Fibroblast of the conjunctiva (primary cell): ENCODE data around the gene CDK12.
A peak's percentile ranks its signal among the peaks of the same experiment; 100 is the strongest.
"Not testable (repeated sequence)": the region's sequence is repeated elsewhere in the genome, so short reads cannot be mapped to it uniquely, and the experiment has no call there.

ENCODE experiments used
- DNase-seq: peaks from one replicate; pipeline ENCODE4 v3.0.0-alpha.2; 2010; ENCODE audit warnings: low read depth

Gene CDK12

DNA sequence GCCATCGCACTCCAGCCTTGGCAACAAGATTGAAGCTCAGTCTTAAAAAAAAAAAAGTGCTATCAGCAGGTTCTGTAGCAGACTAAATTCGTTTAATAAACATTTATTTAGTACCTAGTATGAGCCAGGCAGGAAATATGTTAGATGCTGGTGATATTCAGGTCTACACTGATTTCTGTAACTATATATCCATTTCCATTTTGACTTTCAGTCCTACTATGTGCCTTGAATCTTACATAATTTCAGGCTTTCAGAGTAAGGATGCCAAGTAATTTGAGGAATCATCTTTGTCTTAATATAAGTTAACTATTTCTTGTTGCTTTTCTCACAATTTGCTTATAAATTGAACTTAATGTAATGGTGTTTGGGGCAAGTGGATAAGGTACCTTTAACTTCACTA, 46.2 kb downstream of the CDK12 start:
- DNase-seq, result no peak

DNA sequence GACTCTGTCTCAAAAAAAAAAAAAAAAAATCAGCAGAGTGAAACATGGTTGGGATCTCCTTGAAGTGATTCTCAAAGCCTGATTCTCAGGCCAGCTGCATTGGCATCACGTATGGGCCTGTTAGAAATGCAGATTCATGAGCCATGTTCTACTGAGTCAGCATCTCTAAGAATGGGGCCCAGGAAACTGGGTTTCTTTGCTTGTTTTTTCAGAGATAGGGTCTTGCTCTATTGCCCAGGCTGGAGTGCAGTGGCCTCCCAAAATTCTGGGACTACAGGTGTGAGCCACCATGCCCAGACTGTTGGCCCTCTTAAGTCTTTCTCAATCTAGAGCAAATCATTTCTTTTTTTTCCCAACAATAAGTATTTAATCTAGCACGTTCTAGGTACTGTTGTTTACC, 47.7 kb downstream of the CDK12 start:
- DNase-seq, result no peak

- DNase-seq, result no peak
Measured at GRCh38 chr17:39513309-39513708, 52.0 kb downstream of the CDK12 start.

GRCh38 chr17:39513915-39514314, 52.6 kb downstream of the CDK12 start:
- no peak for DNase-seq

DNA sequence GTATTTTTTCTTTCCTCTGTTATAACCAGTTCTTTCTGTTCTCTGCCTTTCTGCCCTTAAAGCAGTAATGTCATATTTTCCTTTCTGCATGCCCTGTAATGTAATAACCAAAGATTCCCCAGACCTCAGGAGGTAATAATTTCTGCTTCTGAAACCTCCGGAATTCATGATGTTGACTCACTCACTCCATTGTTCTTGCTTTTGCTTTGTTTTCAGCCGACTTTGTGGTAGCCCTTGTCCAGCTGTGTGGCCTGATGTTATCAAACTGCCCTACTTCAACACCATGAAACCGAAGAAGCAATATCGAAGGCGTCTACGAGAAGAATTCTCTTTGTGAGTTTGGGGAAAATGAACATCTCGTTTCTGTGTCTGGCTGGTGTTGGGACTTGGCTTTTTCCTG, 55.9 kb downstream of the CDK12 start:
- no peak for DNase-seq

DNA sequence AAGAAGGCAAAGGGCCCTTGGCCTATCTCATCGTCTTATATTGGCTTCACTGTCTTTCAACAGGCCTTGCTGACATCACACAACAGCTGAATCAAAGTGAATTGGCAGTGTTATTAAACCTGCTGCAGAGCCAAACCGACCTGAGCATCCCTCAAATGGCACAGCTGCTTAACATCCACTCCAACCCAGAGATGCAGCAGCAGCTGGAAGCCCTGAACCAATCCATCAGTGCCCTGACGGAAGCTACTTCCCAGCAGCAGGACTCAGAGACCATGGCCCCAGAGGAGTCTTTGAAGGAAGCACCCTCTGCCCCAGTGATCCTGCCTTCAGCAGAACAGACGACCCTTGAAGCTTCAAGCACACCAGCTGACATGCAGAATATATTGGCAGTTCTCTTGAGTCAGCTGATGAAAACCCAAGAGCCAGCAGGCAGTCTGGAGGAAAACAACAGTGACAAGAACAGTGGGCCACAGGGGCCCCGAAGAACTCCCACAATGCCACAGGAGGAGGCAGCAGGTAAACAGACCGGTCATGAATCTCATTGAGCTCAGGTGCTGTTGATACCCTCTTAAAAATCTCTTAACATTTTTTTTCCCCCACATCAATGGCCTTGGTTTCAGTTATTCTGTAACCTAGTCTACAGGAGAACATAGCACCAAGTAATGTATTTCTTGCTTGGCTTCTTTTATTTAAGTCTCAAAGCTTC, 64.7 kb downstream of the CDK12 start:
- DNase-seq, result no peak

- no peak for DNase-seq
Measured at GRCh38 chr17:39527220-39527813, 66.0 kb downstream of the CDK12 start.

DNA sequence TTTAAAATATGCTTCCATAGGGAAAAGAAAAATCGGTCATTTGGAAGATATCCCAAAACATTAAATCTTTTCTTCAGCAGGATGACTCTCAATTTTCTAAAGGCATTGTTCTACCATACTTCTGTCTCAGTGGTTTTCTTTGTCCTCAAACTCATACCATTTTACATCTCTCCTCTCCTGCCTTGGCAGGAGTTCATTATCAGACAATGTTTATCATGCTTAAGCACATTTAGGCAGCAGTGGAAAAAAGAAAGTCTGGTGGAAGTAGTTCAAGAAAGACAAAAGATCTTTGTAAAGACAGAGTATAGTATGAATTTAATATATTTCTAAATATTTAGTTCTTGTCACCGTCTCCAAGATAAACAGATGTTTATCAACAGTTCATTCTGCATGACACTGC, 68.2 kb downstream of the CDK12 start:
- no peak for DNase-seq

- DNase-seq, result no peak
Measured at GRCh38 chr17:39530513-39530912, 69.2 kb downstream of the CDK12 start.

- no peak for DNase-seq
Measured at GRCh38 chr17:39531252-39531651, 70.0 kb downstream of the CDK12 start.

DNA sequence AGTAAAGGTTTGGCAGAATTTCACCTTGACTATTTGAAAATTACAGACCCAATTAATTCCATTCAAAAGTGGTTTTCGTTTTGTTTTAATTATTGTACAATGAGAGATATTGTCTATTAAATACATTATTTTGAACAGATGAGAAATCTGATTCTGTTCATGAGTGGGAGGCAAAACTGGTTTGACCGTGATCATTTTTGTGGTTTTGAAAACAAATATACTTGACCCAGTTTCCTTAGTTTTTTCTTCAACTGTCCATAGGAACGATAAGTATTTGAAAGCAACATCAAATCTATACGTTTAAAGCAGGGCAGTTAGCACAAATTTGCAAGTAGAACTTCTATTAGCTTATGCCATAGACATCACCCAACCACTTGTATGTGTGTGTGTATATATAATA, 72.6 kb downstream of the CDK12 start:
- no peak for DNase-seq

DNA sequence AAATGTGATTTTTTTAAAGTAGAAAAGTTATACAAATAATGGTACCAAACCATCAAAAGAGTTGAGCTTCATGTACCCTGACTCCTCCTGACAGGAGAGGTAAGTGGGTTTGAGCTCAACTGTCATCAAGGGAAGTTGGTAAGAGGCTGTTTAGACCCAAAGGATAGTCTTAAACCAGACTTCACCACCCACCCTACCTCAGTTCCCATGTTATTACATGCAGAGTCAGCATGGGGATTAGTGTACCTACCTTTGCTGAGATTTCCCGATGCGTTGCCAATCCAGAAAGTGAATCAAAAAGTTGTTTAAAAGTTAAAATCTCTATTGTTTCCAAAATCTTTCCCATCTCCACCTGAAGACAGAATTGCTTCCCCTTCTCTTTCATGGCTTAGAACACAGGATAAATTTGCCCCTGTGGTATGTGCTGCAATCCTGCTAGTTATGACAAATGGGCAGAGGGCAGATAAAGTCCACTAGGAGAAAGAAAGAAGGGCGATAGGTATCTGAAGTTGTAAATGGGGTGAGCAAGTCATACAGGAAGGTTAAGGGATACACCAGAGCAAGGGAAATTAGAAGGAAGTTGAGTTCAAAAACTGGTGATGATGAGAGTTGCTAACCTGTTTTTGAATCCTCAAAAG, 73.6 kb downstream of the CDK12 start:
- DNase-seq, result no peak

GRCh38 chr17:39536468-39536867, 75.2 kb downstream of the CDK12 start:
- no peak for DNase-seq

- not testable (repeated sequence) for DNase-seq
Measured at GRCh38 chr17:39537364-39537763, 76.1 kb downstream of the CDK12 start.

- no peak for DNase-seq
Measured at GRCh38 chr17:39538866-39539265, 77.6 kb downstream of the CDK12 start.

DNA sequence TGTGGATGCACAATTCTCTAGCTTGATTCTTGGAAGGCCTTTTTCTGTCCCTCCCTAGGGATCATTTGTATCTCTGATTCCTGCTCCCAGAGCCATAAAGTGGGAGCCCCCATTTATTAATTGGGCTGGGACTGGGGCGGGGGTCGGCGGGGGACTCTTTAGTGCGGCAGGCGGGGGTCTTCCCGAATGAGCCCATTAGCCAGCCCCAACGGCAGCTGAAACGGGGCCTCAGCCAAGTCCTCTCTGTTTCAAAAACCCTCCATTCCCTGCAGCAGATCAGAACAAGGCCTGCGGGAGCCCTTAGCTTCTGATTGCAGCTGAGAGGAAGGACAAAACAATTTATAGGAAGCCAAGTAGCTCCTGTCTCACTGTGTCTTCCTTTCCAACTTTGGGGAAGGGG, 79.3 kb downstream of the CDK12 start:
- DNase-seq, result no peak

DNA sequence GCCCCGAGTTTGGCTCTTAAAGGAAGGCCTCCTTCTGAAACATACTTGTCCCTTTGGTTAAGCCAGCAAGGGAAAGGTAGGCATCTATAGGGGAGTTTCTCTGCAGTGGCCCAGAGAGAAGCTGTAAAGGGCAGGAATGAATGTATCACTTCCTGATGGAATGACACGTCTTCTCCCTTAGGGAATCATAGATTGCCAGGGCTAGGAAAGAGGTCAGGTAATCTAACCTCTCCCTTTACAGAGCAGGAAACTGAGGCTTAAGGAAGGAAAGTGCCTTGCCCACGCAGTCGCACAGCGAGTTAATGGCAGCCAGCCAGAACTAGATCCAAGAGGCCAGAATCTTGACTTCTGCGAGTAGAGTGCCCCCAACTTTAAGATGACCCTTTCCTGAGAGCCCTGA, 80.4 kb downstream of the CDK12 start:
- DNase-seq, result no peak

- DNase-seq, result no peak
Measured at GRCh38 chr17:39543176-39543575, 81.9 kb downstream of the CDK12 start.

DNA sequence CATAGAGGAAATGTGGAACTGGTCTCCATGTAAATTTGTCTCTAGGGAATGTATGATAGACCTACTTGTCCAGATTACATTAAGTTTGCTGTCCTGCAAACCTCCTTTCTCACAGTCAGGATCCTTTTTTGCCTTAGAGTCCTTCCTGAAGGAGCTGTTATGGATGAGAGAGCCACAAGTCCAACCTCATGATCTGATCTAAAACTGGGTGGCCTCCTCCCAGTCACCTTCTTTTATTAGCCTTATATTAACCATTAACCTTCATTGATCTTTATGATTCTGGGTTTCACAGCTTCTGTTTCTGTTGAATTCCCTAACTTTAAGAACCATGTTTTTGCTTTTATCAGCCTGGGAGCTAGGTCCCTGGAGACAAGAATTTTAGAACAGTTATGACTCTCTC, 82.4 kb downstream of the CDK12 start:
- DNase-seq, result no peak

GRCh38 chr17:39544361-39544760, 83.1 kb downstream of the CDK12 start:
- not testable (repeated sequence) for DNase-seq

- peak; percentile 13 for DNase-seq
Measured at GRCh38 chr17:39547713-39548478, 86.6 kb downstream of the CDK12 start.

DNA sequence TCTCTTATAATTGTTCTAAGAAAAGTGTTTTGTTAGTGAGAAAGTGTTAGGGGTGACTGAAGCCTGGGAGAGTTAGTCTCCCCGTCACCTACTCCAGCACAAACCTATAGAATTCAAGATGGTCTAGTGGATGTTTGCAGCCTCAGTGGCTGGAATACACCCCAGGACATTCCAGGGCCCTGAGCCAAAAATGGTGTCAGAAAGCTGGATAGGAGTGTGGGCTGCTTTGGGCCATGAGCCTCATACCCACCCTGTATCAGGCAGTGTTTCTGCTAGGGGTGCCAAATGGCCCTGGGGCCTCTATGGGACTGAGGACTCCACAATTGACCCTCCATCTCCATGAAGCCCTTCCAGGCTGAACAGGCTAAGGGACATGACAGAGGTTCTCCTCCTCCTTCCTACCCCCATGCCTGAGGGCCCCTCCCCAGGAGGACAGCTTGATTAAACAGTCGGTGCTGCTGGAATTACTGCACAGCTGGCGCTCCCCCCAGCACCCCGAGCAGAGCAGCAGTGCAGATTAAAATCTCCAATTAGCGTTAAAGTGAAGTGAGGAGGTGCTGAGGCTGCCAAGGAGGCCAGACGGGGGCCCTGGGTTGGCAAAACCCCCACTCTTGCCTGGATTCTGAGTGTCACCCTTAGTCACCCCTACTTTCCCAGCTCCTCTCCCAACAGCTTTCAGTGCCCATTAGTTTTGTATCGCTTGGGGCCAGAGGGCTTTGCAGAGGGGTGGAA, 87.4 kb downstream of the CDK12 start:
- DNase-seq, result peak; percentile 32
